KOPT-K1 (cell line): ENCODE results near the gene POLR3C.
"Not testable (repeated sequence)": the region's sequence is repeated elsewhere in the genome, so short reads cannot be mapped to it uniquely, and the experiment has no call there.

Experiments
- H3K27ac ChIP-seq: fragments of 200-600 bp; sonication (generic); 2 replicates; pipeline ENCODE4 v1.5.1; 2016; ENCODE audit warnings: antibody characterized with exemption, mild to moderate bottlenecking, low read depth, low read length; ENCODE audit not compliant: poor library complexity, severe bottlenecking
- H3K36me3 ChIP-seq: fragments of 200-600 bp; sonication (generic); 2 replicates; pipeline ENCODE4 v1.5.1; 2017; ENCODE audit warnings: antibody characterized with exemption, mild to moderate bottlenecking, low read length, moderate library complexity; ENCODE audit not compliant: insufficient read depth
- H3K9me3 ChIP-seq: fragments of 200-600 bp; sonication (generic); 2 replicates; pipeline ENCODE4 v1.5.1; 2017; ENCODE audit warnings: antibody characterized with exemption, low read length, mild to moderate bottlenecking; ENCODE audit not compliant: insufficient read depth, poor library complexity, severe bottlenecking

POLR3C gene

DNA sequence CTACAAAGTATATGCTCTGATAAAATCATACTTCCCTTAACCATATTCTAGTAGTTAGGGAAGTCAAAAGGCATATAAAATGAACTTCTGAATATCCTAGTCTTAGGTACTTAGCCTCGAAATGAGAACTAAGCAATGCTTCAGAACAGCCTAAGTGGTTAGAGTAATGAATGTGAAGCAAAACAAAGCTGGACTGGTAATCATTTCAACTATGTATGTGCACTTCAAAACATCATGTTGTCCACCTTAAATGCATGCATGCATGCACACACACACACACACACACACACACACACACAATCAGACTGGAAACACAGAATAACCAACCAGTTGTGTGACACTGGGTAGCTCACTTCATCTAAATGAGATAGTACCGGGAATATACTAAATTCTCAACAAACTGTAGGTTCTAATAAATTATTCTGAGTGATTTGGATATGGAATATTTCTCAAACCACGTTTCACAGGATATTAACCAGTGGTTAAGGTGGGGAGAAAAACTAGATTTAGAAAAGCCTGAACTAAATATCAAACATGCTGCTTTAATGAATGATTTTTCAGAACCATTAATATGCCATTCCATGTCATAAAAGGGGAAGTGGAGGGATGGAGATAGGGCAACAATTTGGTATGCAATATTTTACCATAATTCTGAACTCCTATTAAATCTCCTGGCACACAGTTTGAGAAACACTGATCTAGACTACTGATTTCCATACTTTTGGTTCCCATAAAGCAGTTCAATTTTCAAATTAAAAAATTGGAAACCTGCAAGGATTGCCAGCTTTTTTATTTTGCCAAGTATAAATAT is 19.6 kb upstream of the POLR3C start:
- Histone ChIP-seq H3K36me3 (no peaks in the 10 kb centered on the region), H3K27ac (no peak overlapping the region), H3K9me3 (no peaks in the 10 kb centered on the region)

DNA sequence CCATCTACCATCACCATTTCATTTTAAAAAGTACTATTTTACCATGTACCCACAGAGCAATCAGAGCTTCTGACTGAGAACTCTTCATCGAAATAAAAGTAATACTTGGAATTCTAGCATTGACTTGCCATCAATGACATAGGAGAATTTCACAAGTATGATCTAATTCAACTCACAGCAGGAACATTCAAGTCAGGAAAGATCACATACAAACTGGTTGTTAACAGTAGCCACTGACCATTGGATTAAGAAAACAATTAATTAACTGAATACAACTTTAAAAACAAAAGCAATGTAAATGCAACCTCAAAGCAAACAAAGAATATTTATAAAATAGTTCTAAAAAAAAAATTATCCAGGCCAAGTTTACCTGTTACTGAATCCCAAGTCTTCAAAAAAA is 18.9 kb upstream of the POLR3C start:
- Histone ChIP-seq H3K9me3 (no peaks in the 10 kb centered on the region), H3K27ac (no peak overlapping the region), H3K36me3 (no peaks in the 10 kb centered on the region)

DNA sequence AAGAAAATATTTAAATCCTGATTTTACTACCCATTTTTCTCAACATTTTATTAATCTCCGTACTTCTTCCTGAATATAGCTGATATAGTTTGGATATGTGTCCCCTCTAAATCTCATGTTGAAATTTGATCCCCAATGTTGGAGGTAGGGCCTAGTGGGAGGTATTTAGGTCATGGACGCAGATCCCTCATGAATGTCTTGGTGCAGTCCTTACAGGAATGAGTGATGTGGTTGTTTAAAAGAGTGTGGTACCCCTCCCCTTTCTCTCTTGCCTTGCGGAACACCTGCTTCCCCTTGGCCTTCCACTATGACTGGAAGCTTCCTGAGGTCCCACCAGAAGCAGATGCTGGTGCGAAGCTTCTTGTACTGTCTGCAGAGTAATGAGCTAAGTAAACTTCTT is 17.6 kb upstream of the POLR3C start:
- Histone ChIP-seq H3K36me3 (no peaks in the 10 kb centered on the region), H3K9me3 (no peaks in the 10 kb centered on the region), H3K27ac (no peak overlapping the region)

DNA sequence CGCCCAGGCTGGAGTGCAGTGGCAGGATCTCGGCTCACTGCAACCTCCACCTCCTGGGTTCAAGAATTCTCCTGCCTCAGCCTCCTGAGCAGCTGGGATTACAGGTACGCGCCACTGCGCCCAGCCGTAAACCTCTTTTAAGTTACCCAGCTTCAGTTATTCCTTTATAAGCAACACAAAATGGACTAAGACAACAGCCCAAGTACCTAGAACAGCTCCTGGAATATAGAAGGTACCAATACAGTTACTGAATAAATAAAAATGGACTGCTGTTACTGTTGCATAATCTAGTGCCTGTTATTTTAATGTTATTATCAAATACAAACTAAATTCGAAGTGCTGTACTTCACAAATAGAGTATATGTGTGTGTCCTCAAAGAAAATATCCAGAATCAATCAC is 17.2 kb upstream of the POLR3C start:
- H3K36me3 ChIP-seq, result no peaks in the 10 kb centered on the region
- no peak overlapping the region for H3K27ac ChIP-seq

DNA sequence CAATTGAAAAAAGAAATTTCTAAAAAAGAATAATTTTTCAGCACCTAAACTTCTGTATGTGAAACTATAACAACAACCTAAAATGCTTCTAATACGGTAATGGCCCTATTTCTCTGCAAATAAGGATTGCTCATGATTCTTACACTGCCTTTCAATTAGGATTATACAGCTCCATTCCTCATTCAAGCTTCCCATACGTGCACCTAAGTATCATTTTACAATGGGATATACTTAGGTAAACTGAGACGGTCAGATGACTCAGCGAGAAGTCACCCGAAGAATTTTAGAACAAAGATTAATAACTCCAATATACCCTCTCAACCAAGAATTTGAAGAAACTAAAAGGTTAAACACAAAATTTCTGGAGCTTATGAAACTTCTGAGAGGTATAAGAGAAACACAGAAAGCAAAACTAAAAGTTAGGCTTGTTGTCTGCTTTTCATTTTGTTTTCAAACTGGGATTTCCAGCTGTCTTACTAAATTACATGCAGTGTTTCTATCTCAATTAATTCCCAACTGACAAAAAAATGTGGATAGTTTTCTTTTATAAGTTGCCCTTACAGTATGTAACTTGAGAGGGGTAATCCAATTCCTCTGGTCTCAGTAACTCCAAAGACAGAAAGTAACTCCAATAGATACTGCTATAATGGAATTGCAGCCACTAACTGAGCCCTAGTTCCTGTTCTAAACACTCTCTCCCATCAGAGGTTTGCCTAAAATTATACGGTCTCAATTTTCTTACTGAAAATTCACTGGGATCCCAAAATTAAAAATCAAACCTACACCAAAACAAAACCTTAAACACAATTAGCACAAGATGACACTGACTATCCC is 10.8 kb upstream of the POLR3C start:
- H3K27ac ChIP-seq, H3K9me3 ChIP-seq, H3K36me3 ChIP-seq: not testable (repeated sequence)

More for the DNA sequence above, 17.2 kb upstream of the POLR3C start:
- no peaks in the 10 kb centered on the region for H3K9me3 ChIP-seq

DNA sequence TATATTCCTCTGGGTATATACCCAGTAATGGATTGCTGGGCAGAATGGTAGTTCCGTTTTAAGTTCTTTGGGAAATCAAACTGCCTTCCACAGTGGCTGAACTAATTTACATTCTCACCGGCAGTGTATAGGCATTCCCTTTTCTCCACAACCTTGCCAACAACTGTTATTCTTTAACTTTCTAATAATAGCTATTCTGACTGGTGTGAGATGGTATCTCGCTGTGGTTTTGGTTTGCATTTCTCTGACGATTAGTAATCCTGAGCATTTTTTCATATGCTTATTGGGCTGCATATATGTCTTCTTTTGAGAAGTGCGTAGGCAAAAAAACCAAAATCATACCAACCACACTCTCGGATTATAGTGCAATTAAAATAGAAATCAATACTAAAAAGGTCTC is 5.9 kb upstream of the POLR3C start:
- H3K9me3 ChIP-seq, H3K36me3 ChIP-seq, H3K27ac ChIP-seq: not testable (repeated sequence)

DNA sequence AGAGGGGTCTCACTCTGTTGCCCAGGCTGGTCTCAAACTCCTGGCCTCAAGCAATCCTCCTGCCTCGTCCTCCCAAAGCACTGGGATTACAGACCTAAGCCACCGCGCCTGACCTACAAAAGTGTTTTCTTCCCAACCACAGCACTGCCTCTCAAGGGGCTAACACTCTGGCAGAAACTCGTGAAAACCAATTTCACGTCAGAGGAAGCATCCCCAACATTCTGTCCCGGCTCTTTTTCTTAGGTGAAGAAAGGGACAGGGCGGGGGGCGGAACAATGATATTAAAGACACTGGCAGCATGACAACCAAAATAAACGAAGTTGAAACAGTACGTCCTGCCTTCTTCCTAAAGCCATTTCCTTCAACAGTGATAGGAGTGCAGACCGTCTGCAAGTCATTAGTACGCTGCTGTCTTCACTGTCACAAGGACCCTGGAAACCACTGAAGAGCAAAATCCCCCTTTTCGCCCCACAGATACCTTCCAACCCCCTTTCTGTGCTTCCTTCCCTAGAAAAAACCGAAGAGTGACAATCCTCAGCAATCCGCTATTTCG is 1.1 kb upstream of the POLR3C start:
- H3K9me3 ChIP-seq, H3K27ac ChIP-seq: not testable (repeated sequence)
- H3K36me3 ChIP-seq, result peaks cover 23% of the 10 kb centered on the region

DNA sequence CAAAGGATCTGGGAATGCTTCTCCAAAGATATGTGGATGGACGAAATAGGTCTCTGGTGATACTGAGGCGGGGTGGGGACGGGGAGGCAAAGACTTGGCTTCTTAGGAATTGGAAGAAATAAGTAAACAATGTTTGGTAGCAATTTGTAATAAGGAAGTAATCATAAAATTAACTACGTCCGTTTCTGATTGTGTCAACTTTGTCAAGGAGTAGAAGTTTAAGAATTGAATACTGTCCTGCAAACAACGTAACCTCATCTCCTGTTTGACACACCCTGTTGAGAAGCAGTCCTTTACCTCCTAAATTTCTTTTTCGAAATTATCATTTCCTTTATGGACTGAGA is 471 bp downstream of the POLR3C start:
- Histone ChIP-seq H3K36me3 (peaks cover 39% of the 10 kb centered on the region), H3K27ac (peak overlapping the region; percentile 70), H3K9me3 (no peaks in the 10 kb centered on the region)

DNA sequence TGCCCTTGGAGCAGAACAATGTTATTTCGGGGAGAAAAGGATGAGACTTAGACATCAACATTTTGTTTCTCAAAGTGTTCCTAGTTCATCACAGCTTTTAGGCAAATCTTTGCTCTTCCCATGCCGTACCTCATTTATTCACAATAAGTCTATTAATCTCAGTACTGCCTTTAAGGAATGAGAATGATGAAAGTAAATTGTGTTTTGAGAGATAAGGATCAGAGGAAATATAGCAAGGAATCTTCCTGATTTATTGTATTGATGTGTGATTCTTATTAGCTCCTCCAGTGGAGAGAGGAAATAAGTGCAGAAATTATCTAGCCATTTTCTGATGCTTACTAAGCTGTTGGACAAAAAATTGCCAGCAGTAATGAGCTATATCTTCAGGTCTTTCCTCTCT is 2.0 kb downstream of the POLR3C start:
- Histone ChIP-seq H3K36me3 (peaks cover 55% of the 10 kb centered on the region), H3K27ac (no peak overlapping the region), H3K9me3 (no peaks in the 10 kb centered on the region)

DNA sequence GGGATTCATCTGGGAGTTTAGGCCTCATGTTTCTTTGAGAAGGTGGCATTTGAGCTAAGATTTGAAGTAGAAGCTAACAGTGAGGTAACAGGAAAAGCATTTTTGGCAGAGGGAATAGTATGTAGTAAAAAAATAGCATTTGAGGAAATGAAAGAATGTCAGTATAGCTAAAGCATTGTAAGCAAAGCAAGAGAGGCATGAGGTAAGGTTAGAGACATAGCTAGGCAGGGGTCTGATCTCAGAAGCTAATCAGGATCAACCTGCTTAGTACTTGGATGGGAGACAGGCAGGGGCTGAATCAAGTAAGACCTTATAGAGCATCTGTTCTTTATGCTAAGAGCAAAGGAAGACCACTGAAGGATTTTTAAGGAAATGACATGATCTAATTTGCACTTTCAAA is 4.0 kb downstream of the POLR3C start:
- peaks cover 74% of the 10 kb centered on the region for H3K36me3 ChIP-seq
- H3K27ac ChIP-seq, result no peak overlapping the region
- no peaks in the 10 kb centered on the region for H3K9me3 ChIP-seq

DNA sequence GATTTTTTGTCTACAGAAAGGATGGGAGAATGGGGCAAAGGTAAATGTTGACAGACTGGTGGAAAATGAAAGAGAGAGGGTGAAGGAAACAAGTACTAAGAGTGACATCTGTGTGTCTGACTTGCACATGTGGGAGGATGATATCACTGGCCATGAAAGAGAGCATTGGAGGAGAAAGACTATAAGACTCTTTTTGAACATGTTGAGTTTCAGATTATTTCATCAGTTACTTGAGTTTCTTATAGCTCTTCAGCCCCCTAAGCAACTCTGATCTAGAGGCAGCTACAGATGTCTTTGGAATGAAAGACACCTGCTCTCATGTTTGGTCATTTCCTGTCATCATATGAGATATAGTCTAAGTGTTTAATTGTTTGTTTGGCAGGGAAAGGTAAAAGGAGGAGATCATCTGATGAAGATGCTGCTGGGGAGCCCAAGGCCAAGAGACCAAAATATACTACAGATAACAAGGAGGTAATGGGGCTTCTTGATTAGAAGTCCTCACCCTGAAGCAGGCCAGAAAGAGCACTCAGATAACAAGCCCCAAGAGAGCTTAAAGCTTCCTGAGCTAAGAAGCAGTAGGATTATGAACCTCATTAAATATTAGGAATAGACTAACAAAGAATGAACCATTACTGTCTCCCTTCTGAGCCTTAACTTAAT is 4.5 kb downstream of the POLR3C start:
- H3K36me3 ChIP-seq, result peaks cover 80% of the 10 kb centered on the region
- no peak overlapping the region for H3K27ac ChIP-seq

DNA sequence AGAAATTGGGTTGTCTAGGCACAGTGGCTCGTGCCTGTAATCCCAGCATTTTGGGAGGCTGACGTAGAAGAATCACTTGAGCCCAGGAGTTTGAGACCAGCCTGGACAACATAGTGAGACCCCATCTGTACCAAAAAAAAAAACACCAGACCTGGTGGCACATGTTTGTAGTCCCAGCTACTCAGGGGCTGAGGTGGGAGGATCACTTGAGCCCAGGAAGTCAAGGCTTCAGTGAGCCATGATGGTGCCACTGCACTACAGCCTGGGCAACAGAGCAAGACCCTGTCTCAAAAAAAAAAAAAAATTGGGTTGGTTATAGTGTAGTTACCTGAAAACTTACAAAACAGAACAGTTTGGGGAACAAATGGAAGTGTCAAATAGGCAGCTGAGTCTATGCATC is 6.8 kb downstream of the POLR3C start:
- not testable (repeated sequence) for H3K27ac ChIP-seq, H3K9me3 ChIP-seq
- H3K36me3 ChIP-seq, result peaks cover 100% of the 10 kb centered on the region

More for the DNA sequence above, 4.5 kb downstream of the POLR3C start:
- no peaks in the 10 kb centered on the region for H3K9me3 ChIP-seq

DNA sequence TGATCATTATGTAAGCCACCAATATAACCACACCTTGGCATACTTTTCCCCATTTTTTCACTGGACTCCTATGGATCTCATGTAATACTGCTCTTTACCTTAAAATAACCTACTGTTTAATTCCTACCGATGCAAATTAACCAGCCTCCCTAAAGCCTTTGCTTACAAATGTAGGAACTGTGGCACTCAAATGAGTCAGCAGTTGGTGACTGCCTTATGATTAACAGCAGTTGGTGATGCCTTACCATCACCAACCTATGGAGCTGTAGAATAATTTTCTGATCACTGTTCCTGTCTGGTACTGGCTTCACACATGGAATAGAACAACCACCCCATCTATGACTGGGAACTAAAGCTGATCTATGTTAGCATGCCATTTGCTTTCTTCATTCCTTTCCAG is 13.7 kb downstream of the POLR3C start:
- H3K27ac ChIP-seq, result no peak overlapping the region
- H3K9me3 ChIP-seq, result no peaks in the 10 kb centered on the region
- H3K36me3 ChIP-seq, result peaks cover 100% of the 10 kb centered on the region

DNA sequence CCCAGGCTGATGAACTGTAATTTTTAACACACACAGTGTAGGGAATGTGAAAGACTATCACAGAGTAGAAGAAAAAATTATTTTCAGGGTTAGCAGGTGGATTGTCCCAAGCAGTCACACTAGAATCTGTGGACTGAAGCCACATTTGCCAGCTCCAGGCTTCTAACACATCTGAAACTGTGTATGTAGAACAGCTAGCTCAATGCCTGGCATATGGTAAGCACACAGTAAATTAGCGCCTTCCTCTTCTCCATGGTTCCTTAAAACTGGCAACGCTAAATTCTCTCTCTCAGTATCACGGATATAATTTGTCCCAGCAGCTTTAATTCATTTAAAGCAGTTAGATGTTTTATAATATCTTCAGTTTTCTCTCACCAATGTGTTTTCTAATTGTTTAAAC is 19.0 kb downstream of the POLR3C start:
- H3K36me3 ChIP-seq, result peaks cover 59% of the 10 kb centered on the region
- H3K9me3 ChIP-seq, result no peaks in the 10 kb centered on the region
- H3K27ac ChIP-seq, result no peak overlapping the region

DNA sequence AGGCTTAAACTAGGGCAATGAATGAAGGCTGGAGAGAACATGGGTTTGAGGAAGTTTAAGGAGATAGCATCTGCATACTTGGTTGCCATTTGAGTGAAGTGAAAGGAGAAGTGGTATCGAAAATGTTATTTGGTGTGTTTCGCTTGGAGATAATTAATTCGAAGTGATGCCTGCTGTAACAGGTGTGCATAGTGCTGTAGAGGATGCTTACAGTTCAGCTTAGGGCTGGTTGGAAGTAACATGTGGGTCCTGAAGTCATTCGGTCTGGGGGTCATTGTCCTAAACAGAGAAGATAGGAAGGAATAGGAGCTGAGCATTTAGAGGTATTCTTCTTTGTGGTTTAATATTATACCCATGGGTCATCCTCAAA is 21.1 kb downstream of the POLR3C start:
- H3K27ac ChIP-seq, result peak overlapping the region; percentile 60
- no peaks in the 10 kb centered on the region for H3K9me3 ChIP-seq
- H3K36me3 ChIP-seq, result peaks cover 55% of the 10 kb centered on the region
